GM12873 (cell line): Measurements from ENCODE around the gene GGCT.

Experiments used
- CTCF ChIP-seq: IDR thresholded peaks from 2 replicates; pipeline ENCODE4 v1.5.1; 2012; ENCODE audit warnings: low read depth, mild to moderate bottlenecking, moderate library complexity, low read length, control low read depth; ENCODE audit not compliant: insufficient read depth; ENCODE audit errors: missing control alignments

The GGCT gene

GRCh38 chr7:30463405-30464145 lies 41.1 kb downstream of the GGCT start:
- TF ChIP-seq CTCF, result no peak

- TF ChIP-seq CTCF, result no peak
These were observed 42.5 kb downstream of the GGCT start for GRCh38 chr7:30462179-30462578.

- no peak for TF ChIP-seq CTCF
These were observed 44.4 kb downstream of the GGCT start for GRCh38 chr7:30460246-30460633.

GRCh38 chr7:30459591-30460245 lies 44.9 kb downstream of the GGCT start:
- TF ChIP-seq CTCF, result no peak

GRCh38 chr7:30458311-30458710 lies 46.3 kb downstream of the GGCT start:
- no peak for TF ChIP-seq CTCF

- no peak for TF ChIP-seq CTCF
These were observed 50.7 kb downstream of the GGCT start for GRCh38 chr7:30453921-30454320.

GRCh38 chr7:30453016-30453415 lies 51.6 kb downstream of the GGCT start:
- no peak for TF ChIP-seq CTCF
